PFSK-1 (cell line): ENCODE results near the gene PTPRT.

ENCODE experiments used
- FOXP2 ChIP-seq: optimal IDR thresholded peaks from 2 replicates; pipeline ENCODE3; 2011; ENCODE audit warnings: borderline replicate concordance, control low read depth, inconsistent platforms; ENCODE audit not compliant: insufficient read depth; ENCODE audit errors: extremely low read length, extremely low read depth
- POLR2AphosphoS5 ChIP-seq: IDR thresholded peaks from 2 replicates; pipeline ENCODE4 v1.6.1; 2012; ENCODE audit warnings: low read depth, mild to moderate bottlenecking, control low read depth, low read length, moderate library complexity
- REST ChIP-seq, 2 experiments: IDR thresholded peaks; 2 replicates each; pipeline versions ENCODE4 v1.6.1 to v1.8.0; 2011 to 2012; ENCODE audit warnings: low read depth in 2 of 2, low read length in 2 of 2, control low read depth in 1 of 2, inconsistent platforms in 1 of 2, mild to moderate bottlenecking in 1 of 2, moderate library complexity in 1 of 2; ENCODE audit not compliant: insufficient read depth in 1 of 2
- SIN3A ChIP-seq: IDR thresholded peaks from 2 replicates; pipeline ENCODE4 v1.6.1; 2012; ENCODE audit warnings: mild to moderate bottlenecking, low read length, moderate library complexity, borderline replicate concordance; ENCODE audit not compliant: insufficient read depth
- TAF1 ChIP-seq: IDR thresholded peaks from 2 replicates; pipeline ENCODE4 v1.6.1; 2012; ENCODE audit warnings: low read length, control low read depth, borderline replicate concordance; ENCODE audit not compliant: insufficient read depth

DNA sequence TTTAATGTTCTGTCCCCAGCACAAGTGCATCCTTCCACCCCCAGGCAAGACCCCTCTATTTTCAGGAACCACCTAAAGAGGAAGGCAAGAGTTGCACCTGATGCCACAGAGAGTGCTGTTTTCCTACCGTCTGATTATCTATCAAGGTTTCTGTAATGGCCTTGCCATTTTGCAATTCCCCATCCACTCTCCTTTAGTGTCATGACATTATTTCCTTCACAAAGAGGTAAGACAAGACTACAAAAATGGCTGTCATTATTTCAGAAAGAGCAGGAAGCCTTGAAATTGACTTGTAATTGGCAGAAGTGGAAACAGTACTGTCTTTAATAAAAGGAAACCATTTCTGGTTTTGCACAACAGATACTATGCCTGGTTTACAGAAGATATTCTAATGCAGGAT, 426.7 kb downstream of the PTPRT start:
- TF ChIP-seq POLR2AphosphoS5 (no peak), TAF1 (no peak), FOXP2 (no peak), REST (IDR thresholded peaks at IDR 0.05; ENCODE audit: insufficient read depth in 1 of 2, low read depth in 2 of 2, low read length in 2 of 2) (no peak), SIN3A (no peak)
